Stromal cell of bone marrow (primary cell): ENCODE results near the gene PCNX2.
"Not testable (repeated sequence)": the region's sequence is repeated elsewhere in the genome, so short reads cannot be mapped to it uniquely, and the experiment has no call there.

Experiments
- DNase-seq: peaks from one replicate; pipeline ENCODE4 v3.0.0-alpha.2; 2012; ENCODE audit warnings: low read depth

Gene PCNX2

DNA sequence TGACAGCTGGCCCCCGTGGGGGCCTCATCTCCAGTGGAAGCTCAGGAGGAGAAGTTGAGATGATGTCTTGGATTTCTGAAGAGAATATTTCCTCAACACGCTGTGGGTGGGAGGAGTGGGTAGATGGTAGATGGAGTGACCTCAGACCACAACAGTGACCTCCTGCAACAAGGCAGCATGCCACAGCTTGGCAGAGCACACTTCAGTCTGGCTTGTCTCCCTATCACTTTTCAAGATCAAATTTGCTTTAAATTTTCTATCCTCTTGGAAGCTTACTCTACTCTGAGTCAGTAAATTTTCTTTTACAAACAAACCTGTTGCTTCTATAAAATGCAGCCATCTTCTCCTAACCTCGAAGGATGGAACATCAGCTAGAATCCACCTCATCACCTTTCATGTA, 285.4 kb downstream of the PCNX2 start:
- no peak for DNase-seq

DNA sequence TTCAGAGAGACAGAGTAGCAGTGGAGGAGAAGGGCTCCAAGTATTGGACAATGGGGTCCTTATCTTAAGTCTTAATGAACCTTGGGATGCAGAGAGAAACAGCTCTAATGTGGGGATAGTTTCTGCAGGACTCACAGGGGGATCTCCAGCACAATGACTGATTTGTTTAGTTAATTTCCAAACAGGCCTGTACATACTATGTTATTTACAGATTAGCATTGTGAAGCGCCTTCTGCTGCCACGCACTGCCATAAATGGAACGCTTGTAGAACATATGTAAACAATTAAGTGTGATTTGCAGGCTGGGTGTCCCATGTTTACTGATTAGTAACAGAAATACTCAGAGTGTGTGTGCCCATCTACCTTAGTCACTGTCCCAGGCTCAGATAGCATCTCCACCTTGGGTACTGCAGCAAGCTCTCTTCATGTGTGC, 289.0 kb downstream of the PCNX2 start:
- DNase-seq = no peak

DNA sequence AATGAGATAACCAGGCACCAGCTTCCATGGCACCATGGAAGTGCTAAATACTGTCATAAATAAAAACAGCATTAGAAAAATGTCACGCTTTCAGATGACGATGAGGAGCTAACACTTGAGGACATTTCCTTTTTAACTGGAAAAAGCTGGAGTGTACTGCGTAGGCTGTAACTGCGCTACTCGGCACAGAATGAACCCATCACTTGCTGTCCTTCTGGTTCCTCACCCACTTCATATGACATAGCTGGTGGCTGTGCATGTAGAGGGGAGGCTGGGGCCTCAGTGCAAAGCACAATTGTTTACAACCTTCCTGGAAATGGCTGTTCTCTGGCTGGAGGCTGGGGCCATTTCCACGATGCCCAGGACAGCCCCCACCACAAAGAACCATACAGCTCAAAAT, 289.4 kb downstream of the PCNX2 start:
- DNase-seq = no peak

DNA sequence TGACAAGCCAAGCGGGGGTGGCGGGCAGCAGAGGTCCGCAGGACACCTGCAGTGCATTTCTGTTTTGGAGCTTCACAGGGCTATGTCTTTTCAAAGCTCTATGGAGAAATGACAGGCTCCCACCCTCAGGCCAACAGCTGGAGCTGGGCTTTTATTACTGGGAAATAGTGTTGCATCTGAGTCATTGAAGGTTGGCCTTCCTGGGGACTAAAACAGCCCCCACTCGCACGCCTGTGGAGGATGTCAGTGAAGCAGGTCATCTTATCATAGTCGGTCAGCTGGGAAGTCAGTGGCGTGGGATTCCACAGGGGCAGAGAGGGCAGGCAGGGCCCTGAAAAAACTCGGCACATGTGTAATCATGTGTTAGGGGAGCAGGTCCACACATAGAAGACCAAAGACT, 289.8 kb downstream of the PCNX2 start:
- DNase-seq = no peak

DNA sequence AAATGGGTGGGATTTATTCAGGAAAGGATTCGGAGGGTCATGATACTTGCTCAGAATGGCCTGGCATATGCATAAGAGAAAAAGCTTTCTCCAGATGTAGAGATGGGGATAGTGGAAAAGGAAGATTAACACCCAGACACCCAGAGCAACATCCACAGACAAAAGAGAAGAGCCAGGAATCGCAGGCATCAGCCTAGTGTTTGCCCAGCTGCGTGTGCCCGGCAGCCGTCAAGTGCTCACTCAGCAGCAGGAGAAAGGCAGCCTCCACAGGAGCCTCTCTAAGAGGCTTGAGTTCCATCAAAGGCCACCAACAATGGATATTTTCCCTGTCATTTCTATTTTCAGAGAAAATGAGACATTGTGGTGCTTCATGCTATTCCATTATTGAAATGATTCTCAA, 290.4 kb downstream of the PCNX2 start:
- DNase-seq = no peak

DNA sequence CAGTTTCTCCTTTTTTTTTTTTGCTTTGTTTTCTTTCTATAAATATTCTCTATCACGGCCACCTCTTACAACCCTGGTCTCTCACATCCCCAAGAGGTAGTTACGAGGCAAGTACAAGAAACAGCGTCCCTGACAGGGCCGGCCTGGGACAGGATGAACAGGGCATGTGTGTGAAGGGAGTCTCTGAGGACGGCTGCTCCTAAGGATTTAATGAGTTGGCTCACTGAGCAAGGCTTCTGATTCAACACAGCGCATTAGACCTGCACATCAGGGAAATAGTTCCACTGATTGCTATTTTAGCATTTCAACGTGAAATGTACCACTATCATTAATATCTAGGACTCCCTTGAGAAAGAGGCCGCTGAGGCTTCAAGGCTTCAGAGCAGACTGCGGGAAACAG, 291.1 kb downstream of the PCNX2 start:
- DNase-seq = no peak

DNA sequence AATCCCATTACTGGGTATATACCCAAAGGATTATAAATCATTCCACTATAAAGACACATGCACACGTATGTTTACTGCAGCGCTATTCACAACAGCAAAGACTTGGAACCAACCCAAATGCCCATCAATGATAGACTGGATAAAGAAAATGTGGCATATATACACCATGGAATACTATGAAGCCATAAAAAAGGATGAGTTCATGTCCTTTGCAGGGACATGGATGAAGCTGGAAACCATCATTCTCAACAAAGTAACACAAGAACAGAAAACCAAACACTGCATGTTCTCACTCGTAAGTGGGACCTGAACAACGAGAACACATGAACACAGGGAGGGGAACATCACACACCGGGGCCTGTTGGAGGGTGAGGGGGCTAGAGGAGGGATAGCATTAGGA, 291.9 kb downstream of the PCNX2 start:
- DNase-seq = not testable (repeated sequence)

DNA sequence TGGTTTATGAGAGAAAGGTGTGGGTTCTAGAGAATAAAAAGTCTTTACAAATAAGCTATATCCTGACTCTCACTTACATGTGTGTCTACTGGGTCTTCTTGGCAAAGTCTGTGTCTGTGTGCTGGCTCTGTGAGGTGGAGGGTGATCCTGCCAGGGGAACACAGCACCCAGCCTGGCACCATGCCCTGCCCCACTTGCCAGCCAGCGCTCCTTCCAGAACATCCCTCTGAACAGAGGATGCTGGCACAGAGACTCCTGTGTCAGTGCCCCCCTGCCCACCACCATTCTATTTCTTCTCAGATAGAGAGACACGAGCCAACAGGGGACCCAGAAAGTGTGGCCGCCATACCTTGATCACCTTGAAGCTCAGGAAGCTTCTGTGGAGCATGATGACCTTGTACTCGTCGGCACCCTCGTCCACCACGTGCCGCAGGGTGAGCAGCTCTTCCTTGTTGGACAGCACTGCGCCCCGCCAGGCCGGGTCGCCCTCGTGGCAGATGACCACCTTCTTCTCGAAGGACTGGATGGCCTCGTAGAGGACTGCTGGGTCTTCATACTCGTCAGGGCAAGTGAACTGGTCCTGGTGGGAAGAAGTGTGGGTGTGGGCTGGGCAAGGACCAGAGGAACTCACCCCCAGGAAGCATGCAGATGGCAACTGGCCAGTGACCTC, 295.4 kb downstream of the PCNX2 start:
- DNase-seq = no peak

DNA sequence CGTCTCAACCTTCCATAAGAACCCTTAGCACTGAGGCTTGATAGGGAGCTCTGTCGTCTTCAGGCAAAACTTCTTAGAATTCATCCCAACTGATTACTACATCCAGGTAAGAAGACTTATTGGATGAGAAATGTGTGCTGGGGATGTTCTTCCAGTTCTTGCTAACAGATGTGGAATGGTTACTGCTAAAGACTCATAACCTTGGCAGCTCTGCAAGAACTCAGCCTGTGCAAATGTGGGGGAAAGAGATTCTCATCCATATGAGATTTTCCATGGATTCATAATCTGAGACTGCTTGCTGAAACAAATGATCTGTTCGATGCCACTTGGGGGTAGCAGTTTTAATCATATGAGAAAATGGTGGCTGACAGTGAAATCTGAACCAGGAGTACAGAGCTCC, 296.9 kb downstream of the PCNX2 start:
- DNase-seq = no peak

DNA sequence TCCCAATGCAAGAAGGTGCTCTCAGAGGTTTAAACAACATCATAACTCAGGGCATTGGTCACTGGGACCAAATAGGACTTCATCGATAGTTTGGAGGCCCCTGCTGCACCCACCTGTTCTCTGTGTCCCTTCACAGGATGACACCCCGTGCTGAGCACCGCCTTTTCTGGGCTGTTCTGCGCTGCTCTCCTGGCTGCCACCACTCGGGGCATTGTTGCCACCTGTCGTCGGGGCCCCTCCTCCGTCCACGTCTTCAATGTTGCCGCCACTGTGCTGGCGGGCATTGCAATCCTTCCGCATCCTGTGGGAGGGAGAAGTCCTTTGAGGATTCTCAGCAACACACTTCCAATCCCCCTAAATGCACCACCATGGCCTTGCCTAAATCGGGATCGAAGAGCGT, 297.4 kb downstream of the PCNX2 start:
- DNase-seq = no peak

DNA sequence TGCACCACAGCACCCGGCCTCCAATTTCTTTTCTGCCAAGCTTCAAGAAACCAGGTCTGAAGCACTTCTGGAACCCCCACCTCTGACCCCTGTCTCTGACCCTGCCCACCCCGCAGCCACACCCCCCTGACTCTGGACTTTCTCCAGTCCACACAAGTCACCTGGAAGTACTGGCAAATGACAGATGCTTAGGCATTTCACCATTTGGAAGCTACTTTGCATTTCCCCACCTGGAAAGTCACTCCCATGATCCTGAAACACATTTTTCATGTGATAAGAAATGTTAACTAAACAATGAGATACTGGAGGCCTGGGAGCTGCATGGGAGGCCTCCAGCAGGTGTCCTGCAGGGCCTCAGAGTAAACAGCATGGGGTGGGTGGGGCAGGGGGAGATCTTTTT, 299.4 kb downstream of the PCNX2 start:
- DNase-seq = no peak

DNA sequence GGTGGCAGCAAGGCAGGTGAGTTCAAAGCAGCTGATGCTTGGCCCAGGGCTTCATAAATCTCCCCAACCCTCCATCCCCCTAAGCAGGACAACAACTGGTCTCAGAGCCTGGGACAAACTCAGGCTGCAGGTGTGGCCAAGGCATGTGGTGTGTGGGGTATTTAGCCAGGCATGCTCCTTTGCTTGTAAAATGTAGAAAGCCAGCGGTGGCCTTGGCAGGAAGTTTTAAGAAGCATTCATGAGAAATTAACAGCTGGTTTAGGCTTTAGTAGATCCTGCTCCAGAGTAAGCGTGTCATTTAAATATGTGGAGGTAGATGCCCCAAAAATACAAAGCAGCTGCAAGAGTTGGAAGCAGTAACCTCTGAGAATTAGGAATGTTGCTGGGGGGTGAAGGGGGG, 300.3 kb downstream of the PCNX2 start:
- no peak for DNase-seq

DNA sequence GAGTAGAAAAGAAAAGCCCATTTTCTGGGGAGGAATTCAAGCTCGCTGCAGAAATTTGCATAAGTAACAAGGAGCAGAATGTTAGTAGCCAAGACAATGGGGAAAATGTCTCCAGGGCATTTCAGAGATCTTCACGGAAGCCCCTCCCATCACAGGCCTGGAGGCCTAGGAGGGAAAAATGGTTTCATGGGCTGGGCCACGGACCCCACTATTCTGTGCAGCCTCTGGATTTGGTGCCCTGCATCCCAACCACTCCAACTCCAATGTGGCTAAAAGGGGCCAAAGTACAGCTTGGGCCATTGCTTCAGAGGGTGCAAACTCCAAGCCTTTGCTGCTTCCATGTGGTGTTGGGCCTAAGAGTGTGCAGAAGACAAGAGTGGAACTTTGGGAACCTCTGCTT, 302.0 kb downstream of the PCNX2 start:
- DNase-seq = no peak

DNA sequence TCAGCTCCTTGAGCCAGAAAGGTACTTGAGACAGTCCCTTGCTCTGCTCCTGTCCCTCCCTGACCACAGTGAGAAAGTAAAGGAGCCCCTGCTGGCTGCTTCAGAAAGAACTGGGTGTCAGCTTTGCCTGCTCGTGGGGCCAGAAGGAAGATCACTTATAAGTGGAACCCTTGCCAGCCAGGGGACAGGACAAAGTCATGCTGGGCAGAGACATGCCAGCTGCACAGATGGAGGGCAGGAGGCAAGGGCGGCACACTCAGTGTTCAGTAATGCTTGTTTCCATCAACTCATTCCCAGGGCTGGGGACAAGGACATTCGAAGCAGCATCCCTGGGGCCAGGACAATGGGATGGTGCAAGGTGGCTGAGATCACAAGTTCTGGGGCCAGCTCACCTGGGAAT, 303.3 kb downstream of the PCNX2 start:
- no peak for DNase-seq

DNA sequence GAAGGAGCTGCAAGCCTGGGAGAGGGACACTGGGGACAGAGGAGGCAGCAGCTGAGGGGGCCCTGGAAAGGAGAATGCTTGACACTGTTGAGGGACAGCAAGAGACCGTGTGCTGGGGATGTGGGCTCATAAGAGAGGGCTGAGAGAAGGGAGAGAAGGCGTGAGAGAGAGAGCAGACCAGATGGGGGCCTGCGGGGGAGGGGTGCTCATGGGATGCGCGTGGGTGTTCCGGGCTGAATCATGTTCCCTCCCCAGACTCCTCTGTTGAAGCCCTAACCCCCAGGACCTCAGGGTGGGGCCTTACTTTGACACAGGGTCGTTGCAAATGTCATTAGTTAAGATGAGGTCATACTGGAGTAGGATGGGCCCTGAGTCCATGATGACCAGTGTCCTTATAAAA, 304.3 kb downstream of the PCNX2 start:
- DNase-seq = no peak

DNA sequence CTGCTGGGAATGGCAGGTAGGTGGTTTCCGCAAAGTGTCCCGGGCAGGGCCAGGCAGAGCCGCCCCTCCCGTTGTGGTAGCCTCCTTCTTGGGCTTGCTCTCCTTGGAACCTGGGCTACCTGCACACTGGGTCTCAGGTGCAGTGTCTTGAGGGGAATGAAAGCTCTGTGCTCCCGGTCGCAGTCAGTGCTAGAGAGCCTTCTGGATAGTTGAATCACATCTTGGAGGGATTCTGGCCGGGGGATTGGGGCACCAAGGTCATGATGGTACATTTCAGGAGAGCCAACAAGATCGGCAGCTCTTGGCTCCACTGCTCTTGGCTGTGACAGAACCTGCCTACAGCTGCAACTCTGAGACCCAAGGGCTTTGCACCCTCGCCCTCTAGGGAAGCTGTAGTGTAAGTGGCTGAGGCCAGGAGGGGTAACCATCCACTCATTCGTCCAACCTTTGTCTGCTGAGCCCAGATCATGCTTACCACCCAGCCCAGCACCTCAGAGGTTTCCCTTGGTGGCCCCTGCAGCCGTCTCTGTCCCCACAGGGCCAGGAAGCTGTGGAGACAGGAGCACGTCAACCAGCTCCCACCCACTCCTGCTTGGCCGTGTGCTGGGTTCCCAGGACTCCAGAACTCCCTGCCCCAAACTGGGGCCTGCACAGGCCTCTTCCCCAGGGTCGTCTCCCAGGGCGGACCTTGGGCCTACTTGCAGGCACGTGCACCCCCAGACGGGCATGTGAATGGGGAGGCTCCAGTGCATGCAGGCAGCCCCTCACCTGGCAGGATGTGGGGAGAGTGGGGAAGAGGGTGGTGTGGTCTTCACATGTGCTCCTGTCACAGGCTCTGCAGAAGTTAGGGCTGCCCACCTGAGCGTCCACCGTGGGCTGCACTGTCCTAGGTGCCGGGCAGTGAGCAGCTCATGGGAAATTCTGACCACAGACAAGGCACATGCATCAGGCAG, 305.1 kb downstream of the PCNX2 start:
- no peak for DNase-seq

DNA sequence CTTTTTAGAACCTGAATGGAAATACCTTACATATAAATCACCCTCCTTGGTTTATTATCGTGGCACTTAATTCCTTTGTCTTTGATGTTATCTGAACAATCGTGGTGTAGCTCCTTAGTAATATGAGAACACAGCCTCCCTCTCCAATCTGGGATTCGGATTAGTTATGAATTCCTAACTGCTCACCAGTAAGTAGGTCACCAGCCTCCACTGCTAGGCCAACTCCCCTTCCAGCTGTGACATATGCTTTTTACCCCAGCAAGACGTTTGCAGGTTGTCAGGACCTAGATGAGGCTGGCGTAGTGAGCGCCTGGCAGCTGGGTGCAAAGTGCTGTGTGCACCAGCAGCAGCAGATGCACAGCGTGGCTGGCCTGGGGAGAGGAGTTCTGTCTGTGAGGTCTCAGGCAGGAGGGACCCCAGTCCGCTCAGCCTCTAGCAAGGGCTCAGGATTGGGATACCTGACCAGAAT, 306.9 kb downstream of the PCNX2 start:
- no peak for DNase-seq

DNA sequence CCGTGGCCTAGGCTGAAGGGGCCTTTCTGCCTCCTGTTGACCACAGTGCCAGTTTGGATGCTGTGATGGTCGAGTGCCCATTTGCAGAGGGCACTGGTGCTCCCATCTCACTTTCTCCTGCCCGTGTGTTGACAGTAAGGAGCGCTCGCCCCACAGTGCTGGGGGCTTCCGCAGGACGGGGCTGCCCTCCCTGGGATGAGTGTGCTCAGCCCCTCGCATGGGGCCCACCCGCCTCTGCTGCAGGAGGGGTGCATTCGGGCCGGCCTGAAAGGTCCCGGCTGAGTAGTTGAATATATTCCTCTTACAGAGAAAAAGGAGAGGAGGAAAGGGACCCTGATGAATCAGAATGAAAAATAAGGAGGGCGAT, 307.8 kb downstream of the PCNX2 start:
- DNase-seq = no peak

DNA sequence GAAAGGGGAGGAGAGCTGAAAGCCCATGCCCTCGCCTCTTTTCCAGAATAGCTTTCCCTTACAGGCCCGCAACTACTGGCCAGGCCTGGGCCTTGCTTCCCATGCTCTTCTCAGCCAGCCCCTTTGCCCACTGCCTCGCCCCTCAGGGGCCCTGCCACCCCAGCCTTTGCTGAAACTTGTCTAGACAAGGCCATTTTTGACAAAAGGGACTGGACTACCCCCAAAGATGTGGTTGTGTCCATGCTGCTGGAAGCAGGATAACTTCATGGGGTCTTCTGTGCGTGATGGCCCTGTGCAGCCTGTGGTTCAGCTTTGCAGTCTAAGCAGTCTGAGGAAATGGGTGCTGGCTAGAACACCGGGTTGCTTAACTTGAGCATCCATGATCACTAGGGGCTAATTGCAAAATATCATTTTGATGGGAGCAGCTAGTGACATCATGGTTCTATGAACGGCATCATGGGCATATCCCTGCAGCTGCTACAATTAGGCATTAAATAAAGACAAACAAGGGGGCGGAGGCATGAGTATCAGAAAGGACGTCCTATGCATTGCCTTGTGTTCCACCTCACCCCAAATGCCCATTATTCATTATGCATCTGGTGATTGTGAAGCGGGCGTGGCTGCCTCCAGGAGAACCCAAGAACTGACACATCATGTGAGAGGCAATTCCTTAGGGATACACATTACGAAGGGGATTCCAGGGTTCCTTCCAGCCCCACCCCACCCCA, 308.3 kb downstream of the PCNX2 start:
- no peak for DNase-seq

DNA sequence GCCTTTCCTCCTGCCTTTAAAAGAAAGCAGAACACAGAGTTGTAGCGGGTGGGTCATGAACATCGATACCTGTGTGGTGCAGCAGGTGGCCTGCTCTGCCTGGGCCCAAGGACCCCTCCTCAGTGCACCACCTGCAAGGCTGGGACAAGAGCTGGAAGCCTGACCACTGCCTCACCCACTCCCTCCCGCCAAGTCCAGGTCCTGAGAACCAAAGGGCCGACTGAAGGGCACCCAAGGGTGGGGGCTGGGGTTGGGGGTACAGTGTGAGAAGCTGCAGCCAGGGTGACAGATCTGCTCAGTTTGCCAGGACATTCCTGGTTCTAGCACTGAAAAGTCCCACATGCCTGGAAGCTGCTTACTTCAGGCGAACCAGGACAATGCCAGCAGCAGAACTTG, 309.0 kb downstream of the PCNX2 start:
- no peak for DNase-seq

DNA sequence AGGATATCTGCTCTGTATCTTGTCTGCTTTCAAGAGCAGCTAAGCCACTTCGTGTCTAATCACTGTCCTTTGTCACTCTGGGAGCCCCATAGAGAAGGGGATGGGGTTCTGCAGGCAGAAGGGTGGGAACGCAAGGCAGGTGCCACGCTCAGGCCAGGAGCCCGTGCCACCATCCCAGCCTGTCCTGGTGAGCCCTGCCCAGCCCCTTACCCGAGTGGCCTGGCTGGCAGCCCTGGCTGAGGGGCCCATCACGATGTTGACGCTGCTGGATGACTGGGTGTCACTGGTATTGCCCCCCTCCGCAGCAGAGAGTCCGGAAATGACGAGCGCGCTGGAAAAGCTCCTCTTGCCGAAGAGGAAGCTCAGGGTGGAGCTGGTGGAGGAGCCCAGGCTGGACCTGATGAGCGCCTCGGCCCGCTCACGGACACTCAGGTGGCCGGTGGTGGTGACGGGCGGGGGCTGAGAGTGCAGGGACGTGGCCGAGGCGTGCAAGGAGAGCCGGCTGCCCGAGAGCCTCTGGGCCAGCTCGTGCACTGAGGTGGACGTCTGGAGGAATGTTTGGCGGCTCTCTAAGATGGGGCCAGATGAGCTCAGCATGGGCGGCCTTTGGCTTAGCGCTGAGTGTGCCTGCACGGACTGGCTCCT, 309.5 kb downstream of the PCNX2 start:
- no peak for DNase-seq
